Measurements from ENCODE around the gene CHRNA4.

- TF ChIP-seq POLR2A (IDR thresholded peaks at IDR 0.05): no peak
- TF ChIP-seq, protein P1, sequence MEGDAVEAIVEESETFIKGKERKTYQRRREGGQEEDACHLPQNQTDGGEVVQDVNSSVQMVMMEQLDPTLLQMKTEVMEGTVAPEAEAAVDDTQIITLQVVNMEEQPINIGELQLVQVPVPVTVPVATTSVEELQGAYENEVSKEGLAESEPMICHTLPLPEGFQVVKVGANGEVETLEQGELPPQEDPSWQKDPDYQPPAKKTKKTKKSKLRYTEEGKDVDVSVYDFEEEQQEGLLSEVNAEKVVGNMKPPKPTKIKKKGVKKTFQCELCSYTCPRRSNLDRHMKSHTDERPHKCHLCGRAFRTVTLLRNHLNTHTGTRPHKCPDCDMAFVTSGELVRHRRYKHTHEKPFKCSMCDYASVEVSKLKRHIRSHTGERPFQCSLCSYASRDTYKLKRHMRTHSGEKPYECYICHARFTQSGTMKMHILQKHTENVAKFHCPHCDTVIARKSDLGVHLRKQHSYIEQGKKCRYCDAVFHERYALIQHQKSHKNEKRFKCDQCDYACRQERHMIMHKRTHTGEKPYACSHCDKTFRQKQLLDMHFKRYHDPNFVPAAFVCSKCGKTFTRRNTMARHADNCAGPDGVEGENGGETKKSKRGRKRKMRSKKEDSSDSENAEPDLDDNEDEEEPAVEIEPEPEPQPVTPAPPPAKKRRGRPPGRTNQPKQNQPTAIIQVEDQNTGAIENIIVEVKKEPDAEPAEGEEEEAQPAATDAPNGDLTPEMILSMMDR (IDR thresholded peaks at IDR 0.05): no peak
Observed at GRCh38 chr20:63317061-63317460, 44.1 kb downstream of the CHRNA4 start.
